ENCODE results near the gene ACTR2.
"Not testable (repeated sequence)": the region's sequence is repeated elsewhere in the genome, so short reads cannot be mapped to it uniquely, and the experiment has no call there.

The ACTR2 gene

DNA sequence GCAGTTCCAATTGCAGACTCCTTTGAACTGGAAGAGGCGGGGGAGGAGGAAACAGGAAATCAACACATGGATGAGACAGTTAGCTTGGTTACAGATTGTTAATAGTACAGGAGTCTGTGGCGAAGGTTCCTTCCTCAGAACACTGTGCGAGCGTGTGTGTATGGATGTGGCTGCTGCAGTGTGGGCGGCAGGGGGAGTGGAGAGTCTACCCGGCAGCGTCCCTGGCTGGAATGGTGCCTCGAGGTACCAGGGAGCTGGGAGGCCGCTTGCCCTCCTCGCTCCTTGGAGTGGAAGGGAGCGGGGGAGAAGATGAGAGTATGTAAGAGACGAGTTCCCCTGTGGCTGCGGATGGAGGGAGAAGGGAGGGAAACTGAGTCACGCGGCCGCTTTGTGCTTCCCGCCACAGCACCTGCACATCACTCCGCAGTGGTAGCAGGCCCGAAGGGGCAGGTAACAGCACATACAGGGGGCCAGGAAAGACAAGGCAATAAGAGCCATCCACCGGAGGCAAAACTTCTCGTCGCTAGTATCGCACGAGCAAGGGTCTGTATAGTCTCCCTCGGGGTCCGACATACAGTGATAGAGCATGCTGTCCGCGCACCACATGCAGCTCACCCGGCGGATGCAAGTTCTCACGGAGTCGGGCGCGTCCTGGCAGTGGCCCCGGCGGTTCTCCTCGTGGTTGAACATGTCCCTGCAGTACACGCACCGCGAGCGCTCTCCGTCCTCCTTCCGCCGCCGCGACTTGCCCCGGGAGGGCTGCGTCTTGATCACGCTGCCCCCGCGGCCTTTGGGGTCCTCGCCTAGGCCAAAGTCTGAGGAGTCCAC is 85.7 kb downstream of the ACTR2 start:
- DNase-seq (ENCODE audit: low read depth, low spot score) = no peak

DNA sequence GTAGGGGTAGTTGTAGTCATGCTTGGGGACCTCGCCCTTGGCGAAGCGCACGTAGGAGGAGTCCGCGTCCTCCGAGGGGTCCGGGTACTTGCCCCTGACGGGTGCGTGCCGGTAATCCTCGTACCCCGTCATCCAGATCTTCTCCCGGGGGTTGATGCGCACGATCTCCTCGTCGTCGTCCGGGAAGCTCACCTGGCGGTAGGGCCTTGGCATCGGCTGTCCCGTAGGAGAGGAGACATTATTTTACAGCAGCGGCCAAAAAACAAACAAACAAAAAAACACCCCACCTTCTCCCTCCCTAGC is 86.3 kb downstream of the ACTR2 start:
- no peak for DNase-seq (ENCODE audit: low read depth, low spot score)

DNA sequence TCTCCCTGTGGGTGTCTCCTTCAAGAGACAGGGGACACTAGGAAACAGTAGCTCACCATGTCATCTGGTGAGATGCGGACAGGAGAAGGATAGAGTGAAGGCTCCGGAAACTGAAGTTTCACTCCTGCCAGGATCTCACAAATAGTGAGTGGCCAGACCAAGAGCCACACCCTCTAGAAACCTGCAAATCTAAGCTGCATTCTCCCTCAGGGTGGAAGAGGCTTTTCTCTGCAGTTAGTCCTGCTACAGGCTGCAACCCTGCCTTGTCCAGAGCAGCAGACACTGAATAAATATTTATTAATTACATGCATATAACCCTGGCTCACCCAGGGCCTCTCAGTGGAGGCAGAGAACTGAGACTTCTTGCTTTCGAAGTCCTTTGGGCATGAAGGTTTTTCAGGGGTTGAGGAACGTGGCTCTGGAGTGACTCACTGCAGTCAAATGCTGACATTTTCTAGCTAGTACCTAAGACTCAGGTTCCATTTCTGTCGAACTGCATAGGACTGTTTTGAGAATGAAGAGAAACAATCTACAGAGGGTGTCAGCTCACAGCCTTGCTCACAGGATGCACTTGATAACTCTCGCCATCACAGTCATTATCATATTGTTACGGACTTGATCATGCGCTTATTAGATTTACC is 87.3 kb downstream of the ACTR2 start:
- peak; percentile 50 for DNase-seq (ENCODE audit: low read depth, low spot score)

DNA sequence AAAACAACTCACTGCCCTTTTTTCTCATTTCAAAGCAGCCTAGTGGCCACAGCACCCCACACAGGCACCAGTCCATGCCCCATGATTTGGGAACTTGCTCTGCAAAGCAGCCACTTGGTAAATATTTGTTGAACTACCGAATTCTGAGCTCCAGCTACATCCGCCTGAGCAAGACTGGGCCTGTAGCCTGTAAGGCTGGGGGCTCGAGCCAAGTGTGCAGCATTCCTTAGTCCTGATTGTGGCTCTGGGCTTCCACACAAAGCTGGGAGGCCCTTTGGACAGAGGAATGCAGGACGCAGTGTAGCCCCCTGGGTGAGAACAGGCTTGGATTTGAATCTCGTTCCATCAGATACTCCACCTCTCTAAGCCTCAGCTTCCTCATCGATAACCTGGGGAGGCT is 88.4 kb downstream of the ACTR2 start:
- DNase-seq (ENCODE audit: low read depth, low spot score) = peak; percentile 95

DNA sequence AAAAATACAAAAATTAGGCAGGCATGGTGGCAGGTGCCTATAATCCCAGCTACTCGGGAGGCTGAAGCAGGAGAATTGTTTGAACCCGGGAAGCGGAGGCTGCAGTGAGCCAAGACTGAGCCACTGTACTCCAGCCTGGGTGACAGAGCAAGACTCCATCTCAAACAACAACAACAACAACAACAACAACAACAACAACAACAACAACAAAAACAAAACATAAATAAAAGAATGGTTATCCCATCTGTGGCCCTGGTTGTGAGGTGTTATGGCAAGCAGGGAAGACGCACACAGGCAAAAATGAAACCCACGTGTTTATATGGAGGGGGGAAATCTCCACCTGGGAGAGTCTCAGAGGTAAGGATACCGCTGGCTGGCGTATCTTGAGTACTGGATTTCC is 89.7 kb downstream of the ACTR2 start:
- not testable (repeated sequence) for DNase-seq (ENCODE audit: low read depth, low spot score)

DNA sequence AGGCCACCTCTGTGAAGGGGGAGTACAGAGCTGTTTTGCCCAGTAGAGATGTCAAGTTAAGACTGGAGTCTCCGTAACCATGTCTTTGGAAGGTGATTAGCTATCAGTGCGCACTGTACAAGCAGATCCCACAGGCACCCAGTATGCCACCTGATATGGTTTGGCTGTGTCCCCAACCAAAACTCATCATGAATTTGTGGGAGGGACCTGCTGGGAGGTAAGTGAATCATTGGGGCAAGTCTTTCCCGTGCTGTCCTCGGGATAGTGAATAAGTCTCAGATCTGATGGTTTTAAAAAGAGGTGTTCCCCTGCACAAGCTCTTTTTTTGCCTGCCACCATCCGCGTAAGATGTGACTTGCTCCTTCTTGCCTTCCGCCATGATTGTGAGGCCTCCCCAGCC is 90.2 kb downstream of the ACTR2 start:
- DNase-seq (ENCODE audit: low read depth, low spot score) = no peak

DNA sequence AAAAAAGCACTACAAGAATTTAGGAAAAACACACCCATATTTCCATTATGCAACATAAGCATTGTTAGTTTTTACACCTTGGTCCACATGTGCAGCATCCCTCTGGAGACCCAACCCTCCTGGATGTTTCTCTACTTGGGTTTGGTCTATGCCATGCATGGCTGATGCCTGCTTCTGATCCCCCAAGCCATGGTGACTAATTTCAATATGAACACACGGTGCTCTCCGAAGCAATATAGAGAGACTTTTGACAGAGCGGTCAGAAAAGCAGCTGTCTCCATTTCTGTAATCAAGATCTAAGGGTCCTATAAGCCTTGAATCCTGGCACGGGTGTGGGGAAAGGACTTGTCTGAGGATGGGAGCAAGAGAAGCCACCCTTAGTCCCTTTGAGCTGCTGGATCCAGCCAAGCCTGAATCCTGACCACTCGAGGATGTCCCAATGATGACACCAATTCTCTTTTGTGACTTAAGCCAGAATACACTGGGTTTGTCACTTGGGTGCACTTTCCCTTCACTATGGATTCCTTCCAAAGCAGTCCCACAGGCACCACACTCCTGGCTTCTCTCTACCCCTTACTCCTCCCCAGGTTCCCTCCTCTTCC is 91.5 kb downstream of the ACTR2 start:
- DNase-seq (ENCODE audit: low read depth, low spot score) = no peak

DNA sequence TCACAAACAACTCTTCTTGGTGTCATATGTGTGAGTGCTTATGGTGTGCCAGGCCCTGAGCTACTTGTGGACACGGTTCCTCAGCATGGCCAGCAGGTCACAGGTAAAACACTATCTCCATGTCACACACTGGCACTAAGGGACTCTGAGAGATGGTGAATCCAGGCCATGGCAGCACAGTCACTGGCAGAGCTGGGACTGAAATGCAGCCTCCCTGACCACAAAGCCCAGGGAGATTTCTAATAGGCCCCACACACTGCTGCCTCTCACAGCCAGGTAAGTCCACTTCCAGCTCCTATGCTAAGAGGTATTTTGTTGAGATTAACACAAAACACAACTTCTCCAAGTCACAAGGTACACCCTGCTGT is 92.0 kb downstream of the ACTR2 start:
- no peak for DNase-seq (ENCODE audit: low read depth, low spot score)

DNA sequence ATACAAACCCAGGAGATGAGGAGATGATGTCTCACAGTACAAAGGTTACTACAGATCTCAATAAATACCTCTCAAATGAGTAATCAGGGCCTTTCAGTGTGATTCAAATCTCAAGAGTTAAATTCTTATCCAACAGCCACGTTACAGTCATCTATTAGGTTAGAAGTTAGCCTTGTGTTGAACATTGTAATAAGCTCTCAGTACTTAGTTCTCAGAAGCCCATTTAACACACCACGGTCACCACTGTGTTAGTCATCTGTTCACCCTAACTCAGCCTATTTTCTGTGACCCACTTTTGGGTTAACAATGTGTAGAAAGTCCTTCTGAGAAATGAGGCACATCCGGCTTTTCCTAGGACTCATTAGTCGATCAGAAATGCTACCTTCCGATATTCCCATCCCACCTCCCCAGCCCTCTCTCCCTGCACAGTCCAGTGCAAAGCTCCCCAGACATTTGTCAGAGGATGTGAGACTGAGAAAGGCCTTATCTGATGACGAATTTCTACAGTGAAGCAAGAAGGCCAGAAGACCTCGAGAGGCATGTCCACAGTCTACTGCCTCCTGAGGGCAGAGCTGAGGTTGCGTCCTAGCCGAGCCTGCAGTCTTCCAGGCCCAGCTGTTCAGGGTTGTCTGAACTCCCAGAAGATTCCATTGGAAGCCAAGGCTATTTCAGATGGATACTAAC is 92.6 kb downstream of the ACTR2 start:
- peak; percentile 82 for DNase-seq (ENCODE audit: low read depth, low spot score)
